HCT116 (cell line): Measurements from ENCODE around the gene LYST. TPM values are rescaled to one million over a fixed set of nuclear protein-coding genes. Genes with fewer than 3 reads are reported as not detected.

Experiments used
- ATAC-seq: fragments of 200-7000 bp; cut with Tn5 transposase; 2 replicates; pipeline ENCODE4 v1.9.1; 2020; ENCODE audit warnings: mild to moderate bottlenecking, moderate library complexity
- BruUV-seq: library from RNA; stranded (reverse); fragments of 400-500 nt; replicated peaks from 2 replicates; lab custom pipeline; 2021; lab: Mats Ljungman, UMichigan
- CTCF ChIA-PET: fragments of 300-600 bp; sonication (Branson Sonifier 250); formaldehyde crosslinking; loops from one replicate; lab custom pipeline; 2021; ENCODE audit warnings: antibody characterized with exemption; lab: Charles Lee
- POLR2A ChIA-PET: fragments of 300-600, 350-600 bp; sonication (Branson Sonifier 250); formaldehyde crosslinking; loops from one replicate; lab custom pipeline; 2021; ENCODE audit warnings: antibody characterized with exemption; lab: Charles Lee
- RAD21 ChIA-PET, 2 experiments: fragments of 300-600 bp; sonication (Branson Sonifier 250); formaldehyde crosslinking; loops; one replicate each; lab custom pipeline; 2023; ENCODE audit warnings: low total read pairs in 2 of 2; ENCODE audit not compliant: uncharacterized antibody in 2 of 2, unreplicated experiment in 2 of 2, low non-redundant PET in 1 of 2; lab: Charles Lee
- DNase-seq: peaks from one replicate; pipeline ENCODE4 v3.0.0-alpha.2; 2010; ENCODE audit warnings: low read depth, low spot score
- H2AFZ ChIP-seq: fragments of 200-600 bp; shearing (Covaris generic), sonication (generic); 2 replicates; pipeline ENCODE4 v1.6.1; 2017; ENCODE audit warnings: low read depth, mixed run types, mixed read lengths, antibody characterized with exemption, low read length; ENCODE audit not compliant: poor library complexity, severe bottlenecking
- H3K27ac ChIP-seq: 2 replicates; pipeline ENCODE4 v1.5.1; 2012; ENCODE audit warnings: low read depth, low read length
- H3K27me3 ChIP-seq: fragments of 200-600 bp; sonication (generic); 2 replicates; pipeline ENCODE4 v1.6.1; 2016; ENCODE audit warnings: mixed run types, low read length, mixed read lengths; ENCODE audit not compliant: insufficient read depth
- H3K36me3 ChIP-seq, 2 experiments: fragments of 200-500 bp in 1 of 2; fragments of 200-600 bp in 1 of 2; sonication (Bioruptor generic) in 1 of 2; sonication (generic) in 1 of 2; 2 replicates each; pipeline versions ENCODE4 v1.5.1 to v1.6.1; 2014 to 2016; ENCODE audit warnings: low read length in 2 of 2, inconsistent platforms in 1 of 2, mixed read lengths in 1 of 2, mixed run types in 1 of 2; ENCODE audit not compliant: insufficient read depth in 2 of 2, control insufficient read depth in 1 of 2
- H3K4me1 ChIP-seq, 2 experiments: fragments of 200-600 bp in 1 of 2; sonication (generic) in 1 of 2; 2 replicates each; pipeline versions ENCODE4 v1.5.1 to v1.6.1; 2012 to 2017; ENCODE audit warnings: low read length in 2 of 2, inconsistent platforms in 1 of 2, mild to moderate bottlenecking in 1 of 2, mixed read lengths in 1 of 2, mixed run types in 1 of 2, moderate library complexity in 1 of 2; ENCODE audit not compliant: insufficient read depth in 2 of 2, control insufficient read depth in 1 of 2
- H3K4me2 ChIP-seq: fragments of 200-600 bp; sonication (generic); 2 replicates; pipeline ENCODE4 v1.6.1; 2017; ENCODE audit warnings: mixed run types, low read length, mixed read lengths
- H3K4me3 ChIP-seq, 2 experiments: fragments of 200-600 bp in 1 of 2; sonication (generic) in 1 of 2; replicated peaks in 1 of 2; 2 replicates each; pipeline ENCODE4 v1.5.1; 2011 to 2016; ENCODE audit warnings: low read length in 2 of 2, control low read depth in 1 of 2, low read depth in 1 of 2, mild to moderate bottlenecking in 1 of 2, mixed read lengths in 1 of 2, mixed run types in 1 of 2
- H3K79me2 ChIP-seq: fragments of 200-600 bp; sonication (generic); 2 replicates; pipeline ENCODE4 v1.6.1; 2017; ENCODE audit warnings: mild to moderate bottlenecking, mixed run types, low read length, moderate library complexity, mixed read lengths; ENCODE audit not compliant: insufficient read depth
- H3K9ac ChIP-seq: fragments of 200-600 bp; sonication (generic); 2 replicates; pipeline ENCODE4 v1.6.1; 2016; ENCODE audit warnings: low read length, mixed read lengths
- H3K9me2 ChIP-seq: fragments of 200-600 bp; sonication (generic), shearing (Covaris generic); 2 replicates; pipeline ENCODE4 v1.6.1; 2017; ENCODE audit warnings: mixed run types, mild to moderate bottlenecking, moderate library complexity; ENCODE audit not compliant: insufficient read depth
- H3K9me3 ChIP-seq, 2 experiments: fragments of 200-500 bp in 1 of 2; fragments of 200-600 bp in 1 of 2; sonication (Bioruptor generic) in 1 of 2; sonication (generic) in 1 of 2; 2 replicates each; pipeline ENCODE4 v1.6.1; 2014 to 2017; ENCODE audit warnings: low read length in 2 of 2, mixed read lengths in 2 of 2, inconsistent platforms in 1 of 2, low read depth in 1 of 2, mild to moderate bottlenecking in 1 of 2, mixed run types in 1 of 2, moderate library complexity in 1 of 2; ENCODE audit not compliant: control insufficient read depth in 1 of 2, insufficient read depth in 1 of 2
- H4K20me1 ChIP-seq: fragments of 200-600 bp; sonication (generic), shearing (Covaris generic); 2 replicates; pipeline ENCODE4 v1.6.1; 2017; ENCODE audit warnings: mixed run types, mild to moderate bottlenecking, moderate library complexity; ENCODE audit not compliant: insufficient read depth
- ELF1 ChIP-seq: IDR thresholded peaks from 2 replicates; pipeline ENCODE4 v1.6.1; 2012; ENCODE audit warnings: low read depth, borderline replicate concordance
- FOSL1 ChIP-seq: IDR thresholded peaks from 2 replicates; pipeline ENCODE4 v1.6.1; 2012; ENCODE audit warnings: low read depth
- SIN3A ChIP-seq: IDR thresholded peaks from 2 replicates; pipeline ENCODE4 v1.6.1; 2012; ENCODE audit warnings: low read depth
- TCF7L2 ChIP-seq: IDR thresholded peaks from 2 replicates; pipeline ENCODE4 v1.7.0; 2011; ENCODE audit warnings: borderline replicate concordance, inconsistent platforms; ENCODE audit not compliant: insufficient read depth, insufficient read length; ENCODE audit errors: extremely low read depth
- intact Hi-C: fragments of 100-400 bp; cut with micrococcal nuclease; formaldehyde crosslinking; loops from 2 replicates; pipeline ENCODE4 v1.10.0; 2022
- total RNA-seq: library from RNA; stranded (reverse); gene quantifications from one replicate; pipeline ENCODE4 v1.2.1, GENCODE V29; 2021; ENCODE audit not compliant: unreplicated experiment
- TF ChIP-seq, protein P1 (sequence below), 3 experiments: fragments of 200-600 bp in 1 of 3; sonication (generic) in 1 of 3; IDR thresholded peaks in 2 of 3; conservative IDR thresholded peaks in 1 of 3; 2 replicates each; pipeline ENCODE4 v1.5.1; 2012 to 2017; ENCODE audit warnings: low read depth in 2 of 3, low read length in 2 of 3, antibody characterized with exemption in 1 of 3, borderline replicate concordance in 1 of 3, control low read depth in 1 of 3, mild to moderate bottlenecking in 1 of 3, mixed read lengths in 1 of 3, mixed run types in 1 of 3, moderate library complexity in 1 of 3; ENCODE audit not compliant: insufficient read depth in 1 of 3

LYST gene
- total RNA-seq, 1 experiment from 2014 or later = 6.6 TPM

DNA sequence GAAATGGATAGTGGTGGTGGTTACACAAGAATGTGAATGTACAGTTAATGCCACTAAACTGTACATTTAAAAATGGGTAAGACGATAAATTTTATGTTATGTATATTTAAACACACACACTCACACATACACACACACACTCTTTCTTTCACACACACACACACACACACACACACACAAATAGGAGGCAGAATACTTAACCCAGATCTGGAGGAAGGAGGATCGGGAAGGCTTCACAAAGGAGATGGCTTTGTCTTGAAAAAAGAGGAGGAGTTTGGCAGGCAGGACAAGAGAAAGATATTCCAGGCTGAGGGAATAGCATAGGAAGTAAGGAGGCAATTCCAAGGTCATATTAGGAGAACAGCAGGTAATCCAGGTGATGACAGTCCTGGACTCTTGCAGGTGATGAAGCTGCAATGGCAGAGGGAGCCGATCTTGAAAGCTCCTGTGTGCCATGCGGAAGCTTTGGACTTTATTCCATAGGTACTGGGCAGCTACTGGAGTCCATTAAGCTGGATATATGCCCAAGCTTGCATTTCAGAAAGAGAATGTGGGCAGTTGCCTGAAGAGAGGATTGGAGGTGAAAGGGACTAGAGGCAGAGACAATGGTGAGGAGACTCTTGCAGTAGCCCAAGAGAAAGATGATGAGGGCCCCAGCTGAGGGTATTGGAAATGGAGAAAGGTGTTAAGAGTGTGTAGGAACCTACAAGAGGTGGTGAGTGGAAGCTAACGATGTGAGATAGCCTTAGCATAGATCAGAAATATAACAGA lies 15.4 kb upstream of the LYST start:
- intact Hi-C loops = no loop called here
- no peak overlapping the region for H3K4me3 ChIP-seq
- TF ChIP-seq TCF7L2 (no peak), FOSL1 (no peak), SIN3A (no peak)
- no peak for ATAC-seq
- peaks cover 3 to 7% of the 10 kb centered on the region in 2 experiments; a peak in 3 of 4 replicates for H3K4me1 ChIP-seq
- RAD21 ChIA-PET = no interaction called here
- H3K9me3 ChIP-seq = no peaks in the 10 kb centered on the region
- no peaks in the 10 kb centered on the region for H3K27me3 ChIP-seq
- BruUV-seq = no TSS peak
- DNase-seq = no peak
- no peak overlapping the region for H2AFZ ChIP-seq
- H4K20me1 ChIP-seq = no peaks in the 10 kb centered on the region
- H3K4me2 ChIP-seq = no peak overlapping the region
- POLR2A ChIA-PET = no interaction called here
- H3K36me3 ChIP-seq = no peaks in the 10 kb centered on the region
- CTCF ChIA-PET = no interaction called here
- no peak overlapping the region for H3K27ac ChIP-seq
- H3K9ac ChIP-seq = no peak overlapping the region
- no peaks in the 10 kb centered on the region for H3K79me2 ChIP-seq
- H3K9me2 ChIP-seq = no peaks in the 10 kb centered on the region

DNA sequence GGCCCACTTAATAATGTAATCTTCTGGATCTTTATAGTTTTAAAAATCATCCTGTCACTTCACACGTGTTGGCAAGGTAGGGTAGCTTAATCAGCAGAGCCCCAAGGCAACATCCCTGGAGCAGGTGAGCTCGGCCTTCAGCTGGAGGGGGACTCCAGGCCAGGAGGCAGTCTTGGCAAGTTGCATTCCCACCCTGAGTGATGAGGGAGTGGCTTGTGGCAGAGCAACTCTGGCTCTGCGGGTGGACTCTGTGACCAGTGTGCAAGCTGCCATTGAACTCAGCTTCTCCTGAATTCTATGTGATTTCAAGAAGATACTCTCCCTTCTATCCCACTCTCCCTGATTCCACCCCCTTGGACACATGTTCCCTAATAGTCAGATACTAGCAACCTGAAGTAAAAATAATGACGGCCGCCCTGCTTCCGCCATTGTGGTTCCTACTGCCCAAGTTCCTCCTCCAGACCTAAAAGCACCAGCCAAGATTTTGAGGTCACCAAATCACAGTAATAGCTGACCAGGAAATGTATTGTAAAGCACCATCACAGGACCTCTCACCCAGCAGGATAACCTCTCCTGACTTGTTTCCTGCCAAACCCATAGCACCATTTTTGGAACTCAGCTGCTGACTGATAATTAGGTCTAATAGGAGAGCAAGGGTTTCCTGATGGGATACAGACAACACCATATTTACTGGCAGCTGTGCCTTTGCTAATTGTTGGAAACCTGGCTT lies 11.5 kb upstream of the LYST start:
- POLR2A ChIA-PET = interaction anchor here (0.8 kb wide), 1 partner anchor 12 kb away, joined by 3 read pairs; the partner anchor contains the start of gene LYST
- H3K9ac ChIP-seq = no peak overlapping the region
- DNase-seq (no peak), ATAC-seq (no peak)
- no peak overlapping the region for H3K27ac ChIP-seq
- H3K9me3 ChIP-seq = no peaks in the 10 kb centered on the region
- H3K79me2 ChIP-seq = no peaks in the 10 kb centered on the region
- no peaks in the 10 kb centered on the region for H3K9me2 ChIP-seq
- peaks cover under 1% of the 10 kb centered on the region in 2 experiments; a peak in 2 of 4 replicates for H3K4me1 ChIP-seq
- BruUV-seq = no TSS peak
- H3K36me3 ChIP-seq = no peaks in the 10 kb centered on the region
- CTCF ChIA-PET = no interaction called here
- H3K27me3 ChIP-seq = no peaks in the 10 kb centered on the region
- no peak overlapping the region for H3K4me2 ChIP-seq
- H2AFZ ChIP-seq = no peak overlapping the region
- intact Hi-C loops = no loop called here
- RAD21 ChIA-PET = interaction anchor here in 1 of 2 experiments (0.7 kb wide), 1 partner anchor 9 kb away, joined by 4 read pairs; no protein-coding TSS in a partner anchor
- H3K4me3 ChIP-seq = no peak overlapping the region
- no peaks in the 10 kb centered on the region for H4K20me1 ChIP-seq
- no peak for TF ChIP-seq ELF1
- TF ChIP-seq, protein P1, sequence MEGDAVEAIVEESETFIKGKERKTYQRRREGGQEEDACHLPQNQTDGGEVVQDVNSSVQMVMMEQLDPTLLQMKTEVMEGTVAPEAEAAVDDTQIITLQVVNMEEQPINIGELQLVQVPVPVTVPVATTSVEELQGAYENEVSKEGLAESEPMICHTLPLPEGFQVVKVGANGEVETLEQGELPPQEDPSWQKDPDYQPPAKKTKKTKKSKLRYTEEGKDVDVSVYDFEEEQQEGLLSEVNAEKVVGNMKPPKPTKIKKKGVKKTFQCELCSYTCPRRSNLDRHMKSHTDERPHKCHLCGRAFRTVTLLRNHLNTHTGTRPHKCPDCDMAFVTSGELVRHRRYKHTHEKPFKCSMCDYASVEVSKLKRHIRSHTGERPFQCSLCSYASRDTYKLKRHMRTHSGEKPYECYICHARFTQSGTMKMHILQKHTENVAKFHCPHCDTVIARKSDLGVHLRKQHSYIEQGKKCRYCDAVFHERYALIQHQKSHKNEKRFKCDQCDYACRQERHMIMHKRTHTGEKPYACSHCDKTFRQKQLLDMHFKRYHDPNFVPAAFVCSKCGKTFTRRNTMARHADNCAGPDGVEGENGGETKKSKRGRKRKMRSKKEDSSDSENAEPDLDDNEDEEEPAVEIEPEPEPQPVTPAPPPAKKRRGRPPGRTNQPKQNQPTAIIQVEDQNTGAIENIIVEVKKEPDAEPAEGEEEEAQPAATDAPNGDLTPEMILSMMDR (IDR thresholded peaks at IDR 0.05 in 2 of 3, conservative IDR thresholded peaks at IDR 0.05 in 1 of 3; ENCODE audit: borderline replicate concordance in 1 of 3, insufficient read depth in 1 of 3, low read depth in 2 of 3, low read length in 2 of 3) = no peak
